ENCODE measurements around the gene SNX8.
"Not testable (repeated sequence)": the region's sequence is repeated elsewhere in the genome, so short reads cannot be mapped to it uniquely, and the experiment has no call there.

SNX8 gene

GRCh38 chr7:2302743-2303397 is 11.4 kb downstream of the SNX8 start:
- not testable (repeated sequence) for H3K36me3 ChIP-seq (replicated peaks; ENCODE audit: low read depth, low read length); H3K4me3 ChIP-seq (ENCODE audit: low read length); H3K27me3 ChIP-seq (ENCODE audit: low read depth, low read length); H3K4me2 ChIP-seq (ENCODE audit: low read length); H4K20me1 ChIP-seq (ENCODE audit: insufficient read depth, low read length); H2AFZ ChIP-seq (ENCODE audit: low read depth, low read length); H3K9ac ChIP-seq (ENCODE audit: low read length); H3K9me3 ChIP-seq (ENCODE audit: insufficient read depth, low read length); H3K27ac ChIP-seq (ENCODE audit: low read length)
- Histone ChIP-seq H3K4me1 (ENCODE audit: low read length) (peaks cover 34% of the 10 kb centered on the region), H3K79me2 (ENCODE audit: low read length) (peaks cover 49% of the 10 kb centered on the region)

- H3K79me2 ChIP-seq (ENCODE audit: low read length) = peaks cover 46% of the 10 kb centered on the region
- no peak overlapping the region for H3K4me3 ChIP-seq (ENCODE audit: low read length)
- H2AFZ ChIP-seq (ENCODE audit: low read depth, low read length) = no peak overlapping the region
- no peak overlapping the region for H3K9ac ChIP-seq (ENCODE audit: low read length)
- no peaks in the 10 kb centered on the region; the same call in 1 of the 2 replicates for H4K20me1 ChIP-seq (ENCODE audit: insufficient read depth, low read length)
- no peaks in the 10 kb centered on the region for H3K36me3 ChIP-seq (replicated peaks; ENCODE audit: low read depth, low read length)
- H3K27ac ChIP-seq (ENCODE audit: low read length) = no peak overlapping the region
- peaks cover 25% of the 10 kb centered on the region for H3K4me1 ChIP-seq (ENCODE audit: low read length)
- H3K9me3 ChIP-seq (ENCODE audit: insufficient read depth, low read length) = no peaks in the 10 kb centered on the region
- no peak overlapping the region for H3K4me2 ChIP-seq (ENCODE audit: low read length)
- TF ChIP-seq EZH2phosphoT487 (IDR thresholded peaks at IDR 0.05; ENCODE audit: low read depth) = no peak
- no peak for TF ChIP-seq CTCF (IDR thresholded peaks at IDR 0.05; ENCODE audit: low read depth, low read length)
- H3K27me3 ChIP-seq (ENCODE audit: low read depth, low read length) = no peaks in the 10 kb centered on the region
These were observed 12.8 kb downstream of the SNX8 start for GRCh38 chr7:2301511-2301863.

GRCh38 chr7:2299870-2300512 is 14.2 kb downstream of the SNX8 start:
- H3K79me2 ChIP-seq (ENCODE audit: low read length) = peaks cover 38% of the 10 kb centered on the region

GRCh38 chr7:2299131-2299829 is 15.0 kb downstream of the SNX8 start:
- peak overlapping the region; percentile 73 for H3K4me2 ChIP-seq (ENCODE audit: low read length)
- H2AFZ ChIP-seq (ENCODE audit: low read depth, low read length) = no peak overlapping the region
- no peaks in the 10 kb centered on the region for H3K36me3 ChIP-seq (replicated peaks; ENCODE audit: low read depth, low read length)
- TF ChIP-seq EZH2phosphoT487 (IDR thresholded peaks at IDR 0.05; ENCODE audit: low read depth) (no peak), CTCF (IDR thresholded peaks at IDR 0.05; ENCODE audit: low read depth, low read length) (no peak)
- H3K9me3 ChIP-seq (ENCODE audit: insufficient read depth, low read length) = no peaks in the 10 kb centered on the region
- peaks cover 37% of the 10 kb centered on the region for H3K79me2 ChIP-seq (ENCODE audit: low read length)
- H3K4me1 ChIP-seq (ENCODE audit: low read length) = peaks cover 40% of the 10 kb centered on the region
- peak overlapping the region; percentile 44 for H3K27ac ChIP-seq (ENCODE audit: low read length)
- no peaks in the 10 kb centered on the region for H3K27me3 ChIP-seq (ENCODE audit: low read depth, low read length)
- peak overlapping the region; percentile 42 for H3K4me3 ChIP-seq (ENCODE audit: low read length)
- H4K20me1 ChIP-seq (ENCODE audit: insufficient read depth, low read length) = no peaks in the 10 kb centered on the region; the same call in 1 of the 2 replicates
- no peak overlapping the region for H3K9ac ChIP-seq (ENCODE audit: low read length)

More at GRCh38 chr7:2299870-2300512, 14.2 kb downstream of the SNX8 start:
- Histone ChIP-seq H2AFZ (ENCODE audit: low read depth, low read length) (no peak overlapping the region), H3K9ac (ENCODE audit: low read length) (no peak overlapping the region), H3K36me3 (replicated peaks; ENCODE audit: low read depth, low read length) (no peaks in the 10 kb centered on the region), H3K4me2 (ENCODE audit: low read length) (peak overlapping the region; percentile 73), H3K27ac (ENCODE audit: low read length) (peak overlapping the region; percentile 44), H3K9me3 (ENCODE audit: insufficient read depth, low read length) (no peaks in the 10 kb centered on the region), H4K20me1 (ENCODE audit: insufficient read depth, low read length) (no peaks in the 10 kb centered on the region; the same call in 1 of the 2 replicates), H3K4me3 (ENCODE audit: low read length) (peak overlapping the region; percentile 42), H3K4me1 (ENCODE audit: low read length) (peaks cover 39% of the 10 kb centered on the region), H3K27me3 (ENCODE audit: low read depth, low read length) (no peaks in the 10 kb centered on the region)
- TF ChIP-seq CTCF (IDR thresholded peaks at IDR 0.05; ENCODE audit: low read depth, low read length) (no peak), EZH2phosphoT487 (IDR thresholded peaks at IDR 0.05; ENCODE audit: low read depth) (no peak)
